NCI-H510A treated with DMSO at 0.1 percent for 48 hours (cell line): Measurements from ENCODE around the gene GRIK5.
A peak's percentile ranks its signal among the peaks of the same experiment; 100 is the strongest.
"Not testable (repeated sequence)": the region's sequence is repeated elsewhere in the genome, so short reads cannot be mapped to it uniquely, and the experiment has no call there.

Experiments
- DNase-seq: peaks from one replicate; lab custom pipeline; 2025; lab: John Stamatoyannopoulos, UW

The GRIK5 gene, protein sequence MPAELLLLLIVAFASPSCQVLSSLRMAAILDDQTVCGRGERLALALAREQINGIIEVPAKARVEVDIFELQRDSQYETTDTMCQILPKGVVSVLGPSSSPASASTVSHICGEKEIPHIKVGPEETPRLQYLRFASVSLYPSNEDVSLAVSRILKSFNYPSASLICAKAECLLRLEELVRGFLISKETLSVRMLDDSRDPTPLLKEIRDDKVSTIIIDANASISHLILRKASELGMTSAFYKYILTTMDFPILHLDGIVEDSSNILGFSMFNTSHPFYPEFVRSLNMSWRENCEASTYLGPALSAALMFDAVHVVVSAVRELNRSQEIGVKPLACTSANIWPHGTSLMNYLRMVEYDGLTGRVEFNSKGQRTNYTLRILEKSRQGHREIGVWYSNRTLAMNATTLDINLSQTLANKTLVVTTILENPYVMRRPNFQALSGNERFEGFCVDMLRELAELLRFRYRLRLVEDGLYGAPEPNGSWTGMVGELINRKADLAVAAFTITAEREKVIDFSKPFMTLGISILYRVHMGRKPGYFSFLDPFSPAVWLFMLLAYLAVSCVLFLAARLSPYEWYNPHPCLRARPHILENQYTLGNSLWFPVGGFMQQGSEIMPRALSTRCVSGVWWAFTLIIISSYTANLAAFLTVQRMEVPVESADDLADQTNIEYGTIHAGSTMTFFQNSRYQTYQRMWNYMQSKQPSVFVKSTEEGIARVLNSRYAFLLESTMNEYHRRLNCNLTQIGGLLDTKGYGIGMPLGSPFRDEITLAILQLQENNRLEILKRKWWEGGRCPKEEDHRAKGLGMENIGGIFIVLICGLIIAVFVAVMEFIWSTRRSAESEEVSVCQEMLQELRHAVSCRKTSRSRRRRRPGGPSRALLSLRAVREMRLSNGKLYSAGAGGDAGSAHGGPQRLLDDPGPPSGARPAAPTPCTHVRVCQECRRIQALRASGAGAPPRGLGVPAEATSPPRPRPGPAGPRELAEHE

GRCh38 chr19:42069619-42070351, at the start of gene GRIK5:
TSS of gene GRIK5 (minus strand) at chr19:42070206. CDS start at chr19:42065770, 4,436 bp downstream.
- peak; percentile 30 for DNase-seq

DNA sequence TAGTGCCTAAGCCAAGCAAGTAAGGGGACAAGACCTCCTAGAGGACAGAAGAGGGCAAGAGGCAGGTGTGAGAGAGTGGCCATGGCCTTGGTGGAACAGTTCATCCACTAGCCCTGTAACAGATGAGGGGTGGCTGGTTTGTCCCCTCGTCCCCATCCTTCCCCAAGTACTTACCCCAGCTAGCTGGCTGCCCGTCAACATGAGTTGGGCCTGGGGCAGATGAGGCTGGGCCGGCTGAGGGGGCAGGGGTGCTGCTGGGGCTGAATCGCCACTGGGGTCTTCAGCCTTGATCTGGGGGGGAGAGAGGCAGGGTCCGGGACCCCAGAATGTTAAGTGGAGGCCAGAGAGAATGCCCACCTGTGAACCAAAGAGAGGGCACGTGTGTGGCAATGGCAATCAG, 47.1 kb upstream of the GRIK5 start:
- no peak for DNase-seq

- no peak for DNase-seq
Observed at GRCh38 chr19:42116308-42117075, 46.5 kb upstream of the GRIK5 start.

DNA sequence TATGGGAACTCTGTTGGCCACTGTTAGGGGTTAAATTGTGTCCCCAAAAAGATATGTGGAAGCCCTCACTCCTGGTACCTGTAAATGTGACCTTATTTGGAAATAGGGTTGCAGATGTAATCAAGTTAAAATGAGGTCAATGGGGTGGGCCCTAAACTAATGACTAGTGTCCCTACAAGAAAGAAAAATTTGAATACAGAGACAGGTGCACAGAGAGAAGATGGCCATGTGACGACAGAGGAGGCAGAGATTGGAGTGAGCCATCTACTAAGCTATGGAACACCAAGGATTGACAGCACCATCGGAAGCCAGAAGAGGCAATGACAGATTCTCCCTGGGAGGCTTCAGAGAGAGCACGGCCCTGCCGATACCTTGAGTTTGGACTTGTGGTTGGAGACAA, 45.7 kb upstream of the GRIK5 start:
- no peak for DNase-seq

- no peak for DNase-seq
Observed at GRCh38 chr19:42115219-42115618, 45.2 kb upstream of the GRIK5 start.

- DNase-seq, result peak; percentile 82
Observed at GRCh38 chr19:42114412-42114811, 44.4 kb upstream of the GRIK5 start.

- DNase-seq, result peak; percentile 40
Observed at GRCh38 chr19:42113641-42114348, 43.8 kb upstream of the GRIK5 start.

DNA sequence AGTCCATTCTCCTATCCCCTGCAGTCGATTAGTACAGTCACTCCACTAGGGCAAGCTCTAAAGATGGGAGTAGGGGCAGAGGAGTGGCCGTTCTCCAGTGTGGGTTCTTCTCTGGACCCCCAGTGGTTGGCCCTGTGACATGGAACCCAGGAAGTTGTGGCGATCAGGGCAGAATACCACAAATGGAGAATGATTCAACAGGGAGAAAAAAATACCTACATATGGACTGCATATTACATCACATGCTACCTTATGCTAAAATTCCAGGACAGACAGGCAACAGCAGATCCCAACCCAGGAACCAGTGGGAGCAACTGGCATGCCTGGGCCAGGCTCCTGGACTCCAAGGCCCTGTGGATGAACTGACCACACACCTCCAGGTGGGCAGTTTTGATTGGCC, 41.8 kb upstream of the GRIK5 start:
- no peak for DNase-seq

- DNase-seq, result no peak
Observed at GRCh38 chr19:42111384-42111783, 41.4 kb upstream of the GRIK5 start.

GRCh38 chr19:42110658-42111057, 40.7 kb upstream of the GRIK5 start:
- DNase-seq, result no peak

DNA sequence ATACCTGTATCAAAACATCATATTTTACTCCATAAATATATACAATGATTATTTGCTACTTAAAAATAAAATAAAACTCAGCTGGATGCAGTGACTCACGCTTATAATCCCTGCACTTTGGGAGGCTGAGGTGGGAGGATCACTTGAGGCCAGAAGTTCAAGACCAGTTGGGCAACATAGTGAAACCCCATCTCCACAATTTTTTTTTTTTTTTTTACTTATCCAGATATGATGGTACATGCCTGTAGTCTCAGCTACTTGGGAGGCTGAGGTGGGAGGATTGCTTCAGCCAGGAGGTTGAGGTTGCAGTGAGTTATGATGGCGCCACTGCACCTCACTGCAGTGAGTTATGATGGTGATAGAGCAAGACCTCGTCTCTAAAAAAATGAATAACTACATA, 39.9 kb upstream of the GRIK5 start:
- DNase-seq, result no peak

DNA sequence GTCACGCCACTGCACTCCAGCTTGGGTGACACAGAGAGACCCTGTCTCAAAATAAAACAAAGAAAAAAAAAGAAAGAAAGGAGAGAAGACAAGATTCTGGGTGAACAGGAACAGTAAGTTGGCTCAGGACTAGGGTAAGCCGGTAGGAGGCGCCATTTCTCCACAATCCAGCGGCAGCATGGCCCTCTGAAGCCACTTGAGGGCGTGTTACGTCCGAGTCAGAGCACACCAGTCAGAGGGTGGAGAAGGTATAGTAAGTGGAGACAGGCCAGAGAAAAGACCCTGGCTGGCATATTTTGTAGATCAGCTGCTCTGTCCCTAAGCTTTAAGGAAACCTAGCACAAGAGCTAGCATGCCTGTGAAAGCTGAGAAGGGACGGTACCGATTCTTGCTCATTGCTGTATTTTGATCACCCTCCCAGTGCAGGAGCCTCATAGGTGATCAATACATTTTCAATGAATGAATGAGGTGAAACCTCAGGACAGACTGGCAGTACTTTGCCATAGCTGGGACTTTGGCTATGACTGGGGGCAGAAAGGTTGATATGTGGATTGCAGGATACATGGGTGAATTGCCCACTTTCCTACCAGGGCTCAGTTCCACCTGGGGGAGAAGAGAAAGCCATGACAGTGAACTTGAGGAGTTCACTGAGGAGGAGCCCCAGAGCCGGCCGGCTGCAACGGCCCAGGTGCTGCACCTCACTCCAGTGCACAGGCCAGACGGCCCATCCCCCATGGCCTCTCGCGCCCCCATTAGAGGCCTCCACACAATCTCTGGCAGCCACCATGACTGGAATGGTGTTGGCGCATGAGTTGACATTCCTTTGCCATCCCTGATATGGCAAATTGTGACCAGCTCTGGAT, 38.8 kb upstream of the GRIK5 start:
- peak; percentile 81 for DNase-seq

GRCh38 chr19:42105368-42105767, 35.4 kb upstream of the GRIK5 start:
- DNase-seq, result no peak

GRCh38 chr19:42102877-42103276, 32.9 kb upstream of the GRIK5 start:
- no peak for DNase-seq

DNA sequence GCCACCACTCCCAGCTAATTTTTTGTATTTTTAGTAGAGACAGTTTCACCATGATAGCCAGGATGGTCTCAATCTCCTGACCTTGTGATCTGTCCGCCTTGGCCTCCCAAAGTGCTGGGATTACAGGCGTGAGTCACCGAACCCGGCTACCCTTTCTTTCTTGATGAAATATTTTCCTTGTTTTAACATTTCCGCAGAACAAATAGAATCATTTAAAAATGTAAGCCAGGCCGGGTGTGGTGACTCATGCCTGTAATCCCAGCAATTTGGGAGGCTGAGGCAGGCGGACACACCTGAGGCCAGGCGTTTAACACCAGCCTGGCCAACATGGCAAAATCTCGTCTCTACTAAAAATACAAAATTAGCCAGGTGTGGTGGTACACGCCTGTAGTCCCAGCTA, 30.2 kb upstream of the GRIK5 start:
- DNase-seq, result not testable (repeated sequence)

DNA sequence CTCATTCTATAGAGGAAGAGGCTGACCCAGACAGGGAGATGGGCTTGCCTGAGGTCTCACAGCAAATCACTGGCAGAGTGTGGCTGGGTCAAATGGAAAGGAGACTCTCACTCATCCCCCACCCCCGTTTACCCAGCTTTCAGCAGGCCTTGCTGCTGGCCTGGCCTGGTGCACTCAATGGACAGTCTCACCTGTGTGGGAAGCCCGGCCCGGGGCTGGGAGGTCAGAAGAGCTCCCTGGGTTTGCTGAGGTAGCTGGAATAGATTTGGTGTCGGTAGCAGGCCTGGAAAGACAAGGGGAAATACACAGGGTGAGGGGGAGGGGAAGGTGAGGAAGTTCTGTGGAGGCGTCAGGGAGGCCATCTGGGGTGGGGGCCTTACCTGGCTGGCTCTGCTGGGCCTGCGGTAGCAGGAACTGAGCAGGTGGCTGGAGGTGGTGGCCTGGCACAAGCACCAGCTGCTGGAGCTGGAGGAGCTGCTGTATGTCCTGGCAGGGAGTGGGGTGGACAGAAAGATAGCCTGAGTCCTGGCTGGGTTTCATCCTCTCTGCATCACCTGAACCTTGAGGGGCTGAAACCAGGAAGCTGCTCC, 29.4 kb upstream of the GRIK5 start:
- no peak for DNase-seq

- DNase-seq, result no peak
Observed at GRCh38 chr19:42098781-42099180, 28.8 kb upstream of the GRIK5 start.

GRCh38 chr19:42097461-42097860, 27.5 kb upstream of the GRIK5 start:
- no peak for DNase-seq

GRCh38 chr19:42096255-42096837, 26.3 kb upstream of the GRIK5 start:
- no peak for DNase-seq
